ENCODE data around the gene SIL1. TPM values are rescaled to one million over a fixed set of nuclear protein-coding genes. Genes with fewer than 3 reads are reported as not detected.

SIL1 gene
- total and polyA plus RNA-seq, 2 of the 13 experiments (the other 11 are each of a cell fraction or from before 2014, with no cell fraction given), result 26.0 to 30.0 TPM

DNA sequence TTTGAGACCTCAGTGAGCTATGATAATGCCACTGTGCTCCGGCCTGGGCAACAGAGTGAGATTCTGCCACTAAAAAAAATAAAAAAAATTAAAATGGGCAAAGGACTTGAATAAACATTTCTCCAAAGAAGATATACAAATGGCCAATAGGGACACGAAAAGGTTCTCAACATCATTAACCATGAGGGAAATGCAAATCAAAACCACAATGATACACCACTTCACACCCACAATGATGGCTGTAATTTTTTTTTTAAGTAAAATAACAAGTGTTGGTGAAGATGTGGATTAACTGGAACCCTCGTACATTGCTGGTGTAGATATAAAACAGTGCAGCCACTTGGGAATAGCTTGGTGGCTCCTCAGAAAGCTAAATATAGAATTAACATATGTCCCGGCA, 68.0 kb downstream of the SIL1 start:
- Histone ChIP-seq H3K27ac (ENCODE audit: extremely low read length, insufficient read depth, low read length) (no peak overlapping the region), H3K4me1 (ENCODE audit: insufficient read depth, low read length) (no peaks in the 10 kb centered on the region), H3K9me3 (ENCODE audit: low read length) (no peaks in the 10 kb centered on the region), H3K4me2 (ENCODE audit: low read depth, low read length) (no peak overlapping the region), H3K79me2 (ENCODE audit: insufficient read depth, low read length) (no peaks in the 10 kb centered on the region), H3K27me3 (ENCODE audit: control insufficient read depth in 1 of 2, insufficient read depth in 2 of 2, low read length in 2 of 2) (no peaks in the 10 kb centered on the region), H3K4me3 (replicated peaks in 1 of 3; ENCODE audit: insufficient read depth in 1 of 3, low read depth in 2 of 3, low read length in 3 of 3) (no peak overlapping the region), H4K20me1 (ENCODE audit: insufficient read depth, low read length) (no peaks in the 10 kb centered on the region), H3K9ac (ENCODE audit: insufficient read depth, low read depth, low read length) (no peak overlapping the region), H3K36me3 (replicated peaks in 1 of 2; ENCODE audit: control insufficient read depth in 1 of 2, insufficient read depth in 2 of 2, low read length in 2 of 2) (0 out of 5 replicates have a peak, but pooled peaks cover 2 to 9% of the 10 kb centered on the region in 2 experiments), H2AFZ (ENCODE audit: low read length) (no peak overlapping the region)
- intact Hi-C loops (cut with micrococcal nuclease; ENCODE audit: unreplicated experiment) (no loop called here), in situ Hi-C loops (cut with HindIII; ENCODE audit: extremely low pct_ligation_motif_present, low pct_unique_long_range_greater_than_20kb) (no loop called here)
- BruUV-seq (replicated peaks), result no TSS peak
- CTCF ChIA-PET (ENCODE audit: low intra/inter-chr PET ratio, low total read pairs), result no interaction called here
- 93% methylated on average over 4 of the region's 4 CpGs for WGBS (ENCODE audit: low lambda C conversion rate)
- FAIRE-seq, result no peak
- no peak for DNase-seq (ENCODE audit: low spot score)
- ATAC-seq, result no peak
- no peak for TF ChIP-seq IRF2 (CRISPR knock-in tag; IDR thresholded peaks at IDR 0.05)
- TF ChIP-seq KLF13 (CRISPR knock-in tag; IDR thresholded peaks at IDR 0.05), result no peak
- no peak for TF ChIP-seq MTA1 (CRISPR knock-in tag; IDR thresholded peaks at IDR 0.05; ENCODE audit: borderline replicate concordance)
- TF ChIP-seq, protein P1, sequence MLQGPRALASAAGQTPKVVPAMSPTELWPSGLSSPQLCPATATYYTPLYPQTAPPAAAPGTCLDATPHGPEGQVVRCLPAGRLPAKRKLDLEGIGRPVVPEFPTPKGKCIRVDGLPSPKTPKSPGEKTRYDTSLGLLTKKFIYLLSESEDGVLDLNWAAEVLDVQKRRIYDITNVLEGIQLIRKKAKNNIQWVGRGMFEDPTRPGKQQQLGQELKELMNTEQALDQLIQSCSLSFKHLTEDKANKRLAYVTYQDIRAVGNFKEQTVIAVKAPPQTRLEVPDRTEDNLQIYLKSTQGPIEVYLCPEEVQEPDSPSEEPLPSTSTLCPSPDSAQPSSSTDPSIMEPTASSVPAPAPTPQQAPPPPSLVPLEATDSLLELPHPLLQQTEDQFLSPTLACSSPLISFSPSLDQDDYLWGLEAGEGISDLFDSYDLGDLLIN (CRISPR knock-in tag; IDR thresholded peaks at IDR 0.05; ENCODE audit: borderline replicate concordance), result no peak
- TF ChIP-seq, protein P2, sequence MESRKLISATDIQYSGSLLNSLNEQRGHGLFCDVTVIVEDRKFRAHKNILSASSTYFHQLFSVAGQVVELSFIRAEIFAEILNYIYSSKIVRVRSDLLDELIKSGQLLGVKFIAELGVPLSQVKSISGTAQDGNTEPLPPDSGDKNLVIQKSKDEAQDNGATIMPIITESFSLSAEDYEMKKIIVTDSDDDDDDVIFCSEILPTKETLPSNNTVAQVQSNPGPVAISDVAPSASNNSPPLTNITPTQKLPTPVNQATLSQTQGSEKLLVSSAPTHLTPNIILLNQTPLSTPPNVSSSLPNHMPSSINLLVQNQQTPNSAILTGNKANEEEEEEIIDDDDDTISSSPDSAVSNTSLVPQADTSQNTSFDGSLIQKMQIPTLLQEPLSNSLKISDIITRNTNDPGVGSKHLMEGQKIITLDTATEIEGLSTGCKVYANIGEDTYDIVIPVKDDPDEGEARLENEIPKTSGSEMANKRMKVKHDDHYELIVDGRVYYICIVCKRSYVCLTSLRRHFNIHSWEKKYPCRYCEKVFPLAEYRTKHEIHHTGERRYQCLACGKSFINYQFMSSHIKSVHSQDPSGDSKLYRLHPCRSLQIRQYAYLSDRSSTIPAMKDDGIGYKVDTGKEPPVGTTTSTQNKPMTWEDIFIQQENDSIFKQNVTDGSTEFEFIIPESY (CRISPR knock-in tag; IDR thresholded peaks at IDR 0.05), result no peak
- TF ChIP-seq ZNF121 (CRISPR knock-in tag; IDR thresholded peaks at IDR 0.05), result no peak
- TF ChIP-seq, protein P3, sequence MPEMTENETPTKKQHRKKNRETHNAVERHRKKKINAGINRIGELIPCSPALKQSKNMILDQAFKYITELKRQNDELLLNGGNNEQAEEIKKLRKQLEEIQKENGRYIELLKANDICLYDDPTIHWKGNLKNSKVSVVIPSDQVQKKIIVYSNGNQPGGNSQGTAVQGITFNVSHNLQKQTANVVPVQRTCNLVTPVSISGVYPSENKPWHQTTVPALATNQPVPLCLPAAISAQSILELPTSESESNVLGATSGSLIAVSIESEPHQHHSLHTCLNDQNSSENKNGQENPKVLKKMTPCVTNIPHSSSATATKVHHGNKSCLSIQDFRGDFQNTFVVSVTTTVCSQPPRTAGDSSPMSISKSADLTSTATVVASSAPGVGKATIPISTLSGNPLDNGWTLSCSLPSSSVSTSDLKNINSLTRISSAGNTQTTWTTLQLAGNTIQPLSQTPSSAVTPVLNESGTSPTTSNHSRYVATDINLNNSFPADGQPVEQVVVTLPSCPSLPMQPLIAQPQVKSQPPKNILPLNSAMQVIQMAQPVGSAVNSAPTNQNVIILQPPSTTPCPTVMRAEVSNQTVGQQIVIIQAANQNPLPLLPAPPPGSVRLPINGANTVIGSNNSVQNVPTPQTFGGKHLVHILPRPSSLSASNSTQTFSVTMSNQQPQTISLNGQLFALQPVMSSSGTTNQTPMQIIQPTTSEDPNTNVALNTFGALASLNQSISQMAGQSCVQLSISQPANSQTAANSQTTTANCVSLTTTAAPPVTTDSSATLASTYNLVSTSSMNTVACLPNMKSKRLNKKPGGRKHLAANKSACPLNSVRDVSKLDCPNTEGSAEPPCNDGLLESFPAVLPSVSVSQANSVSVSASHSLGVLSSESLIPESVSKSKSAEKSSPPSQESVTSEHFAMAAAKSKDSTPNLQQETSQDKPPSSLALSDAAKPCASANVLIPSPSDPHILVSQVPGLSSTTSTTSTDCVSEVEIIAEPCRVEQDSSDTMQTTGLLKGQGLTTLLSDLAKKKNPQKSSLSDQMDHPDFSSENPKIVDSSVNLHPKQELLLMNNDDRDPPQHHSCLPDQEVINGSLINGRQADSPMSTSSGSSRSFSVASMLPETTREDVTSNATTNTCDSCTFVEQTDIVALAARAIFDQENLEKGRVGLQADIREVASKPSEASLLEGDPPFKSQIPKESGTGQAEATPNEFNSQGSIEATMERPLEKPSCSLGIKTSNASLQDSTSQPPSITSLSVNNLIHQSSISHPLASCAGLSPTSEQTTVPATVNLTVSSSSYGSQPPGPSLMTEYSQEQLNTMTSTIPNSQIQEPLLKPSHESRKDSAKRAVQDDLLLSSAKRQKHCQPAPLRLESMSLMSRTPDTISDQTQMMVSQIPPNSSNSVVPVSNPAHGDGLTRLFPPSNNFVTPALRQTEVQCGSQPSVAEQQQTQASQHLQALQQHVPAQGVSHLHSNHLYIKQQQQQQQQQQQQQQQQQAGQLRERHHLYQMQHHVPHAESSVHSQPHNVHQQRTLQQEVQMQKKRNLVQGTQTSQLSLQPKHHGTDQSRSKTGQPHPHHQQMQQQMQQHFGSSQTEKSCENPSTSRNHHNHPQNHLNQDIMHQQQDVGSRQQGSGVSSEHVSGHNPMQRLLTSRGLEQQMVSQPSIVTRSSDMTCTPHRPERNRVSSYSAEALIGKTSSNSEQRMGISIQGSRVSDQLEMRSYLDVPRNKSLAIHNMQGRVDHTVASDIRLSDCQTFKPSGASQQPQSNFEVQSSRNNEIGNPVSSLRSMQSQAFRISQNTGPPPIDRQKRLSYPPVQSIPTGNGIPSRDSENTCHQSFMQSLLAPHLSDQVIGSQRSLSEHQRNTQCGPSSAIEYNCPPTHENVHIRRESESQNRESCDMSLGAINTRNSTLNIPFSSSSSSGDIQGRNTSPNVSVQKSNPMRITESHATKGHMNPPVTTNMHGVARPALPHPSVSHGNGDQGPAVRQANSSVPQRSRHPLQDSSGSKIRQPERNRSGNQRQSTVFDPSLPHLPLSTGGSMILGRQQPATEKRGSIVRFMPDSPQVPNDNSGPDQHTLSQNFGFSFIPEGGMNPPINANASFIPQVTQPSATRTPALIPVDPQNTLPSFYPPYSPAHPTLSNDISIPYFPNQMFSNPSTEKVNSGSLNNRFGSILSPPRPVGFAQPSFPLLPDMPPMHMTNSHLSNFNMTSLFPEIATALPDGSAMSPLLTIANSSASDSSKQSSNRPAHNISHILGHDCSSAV (CRISPR knock-in tag; IDR thresholded peaks at IDR 0.05; ENCODE audit: borderline replicate concordance), result no peak
- TF ChIP-seq CBX2 (IDR thresholded peaks at IDR 0.05; ENCODE audit: low read depth, low read length), result no peak
- TF ChIP-seq CBX2 (CRISPR knock-in tag; IDR thresholded peaks at IDR 0.05; ENCODE audit: low read depth), result no peak
- no peak for TF ChIP-seq FIP1L1 (IDR thresholded peaks at IDR 0.05; ENCODE audit: borderline replicate concordance, insufficient read depth, low read depth, low read length)
- TF ChIP-seq NR3C1 (CRISPR knock-in tag; IDR thresholded peaks at IDR 0.05), result no peak
- POLR2A ChIA-PET, result no interaction called here
